ENCODE data around the gene MAML2. TPM values are rescaled to one million over a fixed set of nuclear protein-coding genes. Genes with fewer than 3 reads are reported as not detected.

The MAML2 gene
- total RNA-seq, 1 experiment from 2014 or later, result 2.9 TPM

- Histone ChIP-seq H3K27me3 (ENCODE audit: control insufficient read depth, insufficient read depth, low read length) (no peaks in the 10 kb centered on the region), H3K27ac (ENCODE audit: low read length) (no peak overlapping the region), H3K36me3 (ENCODE audit: control insufficient read depth, insufficient read depth, low read length) (no peaks in the 10 kb centered on the region), H3K4me3 (ENCODE audit: low read depth in 2 of 2, low read length in 2 of 2) (no peak overlapping the region), H3K9me3 (ENCODE audit: control insufficient read depth, insufficient read depth, low read depth, low read length) (no peaks in the 10 kb centered on the region), H3K4me1 (ENCODE audit: control insufficient read depth, insufficient read depth, low read length) (no peaks in the 10 kb centered on the region)
- no TSS peak for BruUV-seq (replicated peaks)
- ChIA-PET POLR2A (no interaction called here), CTCF (interaction anchor here (1.1 kb wide), 1 partner anchor 261 kb away, joined by 3 read pairs; the partner anchor contains the start of gene MAML2)
- ATAC-seq (0 out of 2 replicates have a peak, but pooled peaks have one; percentile 38), DNase-seq (ENCODE audit: low read depth, low spot score) (no peak)
- in situ Hi-C loops (cut with HindIII; ENCODE audit: low pct_unique_long_range_greater_than_20kb, low sequenced_read_pairs), result no loop called here
- intact Hi-C loops (cut with micrococcal nuclease; ENCODE audit: unreplicated experiment), result no loop called here
- TF ChIP-seq CTCF (IDR thresholded peaks at IDR 0.05) (no peak), REST (IDR thresholded peaks at IDR 0.05; ENCODE audit: insufficient read depth in 1 of 2, low read depth in 2 of 2, low read length in 1 of 2) (no peak), POLR2AphosphoS5 (IDR thresholded peaks at IDR 0.05; ENCODE audit: low read depth, low read length) (no peak), TCF7L2 (IDR thresholded peaks at IDR 0.05; ENCODE audit: low read depth, low read length) (no peak), SIN3A (IDR thresholded peaks at IDR 0.05; ENCODE audit: borderline replicate concordance, insufficient read depth, low read depth, low read length) (no peak)
These were observed 260.7 kb downstream of the MAML2 start for GRCh38 chr11:96082002-96082899.

GRCh38 chr11:96081561-96081960 is 261.4 kb downstream of the MAML2 start:
- no peak for DNase-seq (ENCODE audit: low read depth, low spot score)
- ChIA-PET POLR2A (no interaction called here), CTCF (no interaction called here)
- Histone ChIP-seq H3K36me3 (ENCODE audit: control insufficient read depth, insufficient read depth, low read length) (no peaks in the 10 kb centered on the region), H3K27ac (ENCODE audit: low read length) (no peak overlapping the region), H3K4me3 (ENCODE audit: low read depth in 2 of 2, low read length in 2 of 2) (no peak overlapping the region), H3K27me3 (ENCODE audit: control insufficient read depth, insufficient read depth, low read length) (no peaks in the 10 kb centered on the region), H3K9me3 (ENCODE audit: control insufficient read depth, insufficient read depth, low read depth, low read length) (no peaks in the 10 kb centered on the region), H3K4me1 (ENCODE audit: control insufficient read depth, insufficient read depth, low read length) (no peaks in the 10 kb centered on the region)
- intact Hi-C loops (cut with micrococcal nuclease; ENCODE audit: unreplicated experiment) (no loop called here), in situ Hi-C loops (cut with HindIII; ENCODE audit: low pct_unique_long_range_greater_than_20kb, low sequenced_read_pairs) (no loop called here)
- BruUV-seq (replicated peaks), result no TSS peak
- TF ChIP-seq CTCF (IDR thresholded peaks at IDR 0.05), result no peak
- no peak for TF ChIP-seq TCF7L2 (IDR thresholded peaks at IDR 0.05; ENCODE audit: low read depth, low read length)
- TF ChIP-seq REST (IDR thresholded peaks at IDR 0.05; ENCODE audit: insufficient read depth in 1 of 2, low read depth in 2 of 2, low read length in 1 of 2), result no peak
- TF ChIP-seq POLR2AphosphoS5 (IDR thresholded peaks at IDR 0.05; ENCODE audit: low read depth, low read length), result no peak
- no peak for TF ChIP-seq SIN3A (IDR thresholded peaks at IDR 0.05; ENCODE audit: borderline replicate concordance, insufficient read depth, low read depth, low read length)
- no peak for ATAC-seq

Measured in Panc1 (cell line).